SH-SY5Y (cell line): ENCODE data around the gene COMMD2.

Source experiments
- GATA2 ChIP-seq: IDR thresholded peaks from 2 replicates; pipeline ENCODE4 v1.6.1; 2011; ENCODE audit warnings: mild to moderate bottlenecking, low read depth, low read length
- GATA3 ChIP-seq: IDR thresholded peaks from 2 replicates; pipeline ENCODE4 v1.6.1; 2011; ENCODE audit warnings: low read depth, mild to moderate bottlenecking, low read length, moderate library complexity

GRCh38 chr3:149716984-149717383, 35.3 kb downstream of the COMMD2 start:
- TF ChIP-seq GATA2 (no peak), GATA3 (no peak)
